GM21576 (cell line): ENCODE measurements around the gene SARS1.

Experiments
- ATAC-seq: cut with Tn5 transposase; IDR thresholded peaks from one replicate; pipeline ENCODE4 v1.9.1; 2021; ENCODE audit warnings: mild to moderate bottlenecking, moderate library complexity; ENCODE audit not compliant: unreplicated experiment

SARS1 gene

DNA sequence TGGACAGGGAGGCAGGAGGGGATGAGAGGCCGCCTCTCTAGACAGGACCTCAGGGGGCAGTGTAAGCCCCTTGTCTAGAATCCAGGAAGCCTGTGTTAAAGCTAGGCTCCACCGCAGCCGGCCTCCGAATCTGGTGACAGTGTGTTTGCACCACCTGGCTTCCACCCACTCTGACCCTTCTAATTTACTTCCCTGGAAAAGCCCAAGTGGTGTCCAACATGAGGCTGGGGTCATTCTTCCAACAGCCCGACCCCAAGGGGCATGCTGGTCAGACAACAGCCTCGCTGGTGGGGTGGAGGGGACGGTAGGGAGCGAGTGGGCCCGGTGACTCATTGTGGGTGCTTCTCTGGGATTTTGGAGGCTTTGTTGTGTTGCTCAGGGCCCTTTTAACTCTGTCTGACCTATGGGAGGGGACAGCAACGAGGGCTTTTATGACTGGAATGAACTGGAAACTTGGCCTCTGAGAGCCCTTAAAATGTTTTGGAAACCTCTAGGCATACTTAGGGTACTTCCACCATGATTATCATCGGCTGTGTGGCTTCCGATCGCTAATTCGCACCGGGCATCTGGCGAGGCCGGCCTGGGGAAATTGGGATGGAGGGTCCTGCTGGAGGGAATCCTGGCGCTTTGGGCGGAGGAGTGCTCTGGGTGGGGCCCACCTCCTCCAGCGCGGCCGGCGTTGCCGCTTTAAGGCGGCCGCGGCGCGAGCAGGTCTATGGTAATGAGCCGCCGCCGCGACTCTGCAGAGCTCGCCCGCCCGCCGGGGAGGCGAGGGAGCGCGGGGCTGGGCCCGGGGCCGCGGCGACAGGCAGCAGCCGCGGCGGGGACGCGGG is 35.3 kb downstream of the SARS1 start, which contains the start of gene CELSR2:
CELSR2 (plus strand) TSS at position 743 of the 833 bp plus-strand sequence. CDS start 541 bp downstream, outside the sequence.
- ATAC-seq = peak; percentile 78

DNA sequence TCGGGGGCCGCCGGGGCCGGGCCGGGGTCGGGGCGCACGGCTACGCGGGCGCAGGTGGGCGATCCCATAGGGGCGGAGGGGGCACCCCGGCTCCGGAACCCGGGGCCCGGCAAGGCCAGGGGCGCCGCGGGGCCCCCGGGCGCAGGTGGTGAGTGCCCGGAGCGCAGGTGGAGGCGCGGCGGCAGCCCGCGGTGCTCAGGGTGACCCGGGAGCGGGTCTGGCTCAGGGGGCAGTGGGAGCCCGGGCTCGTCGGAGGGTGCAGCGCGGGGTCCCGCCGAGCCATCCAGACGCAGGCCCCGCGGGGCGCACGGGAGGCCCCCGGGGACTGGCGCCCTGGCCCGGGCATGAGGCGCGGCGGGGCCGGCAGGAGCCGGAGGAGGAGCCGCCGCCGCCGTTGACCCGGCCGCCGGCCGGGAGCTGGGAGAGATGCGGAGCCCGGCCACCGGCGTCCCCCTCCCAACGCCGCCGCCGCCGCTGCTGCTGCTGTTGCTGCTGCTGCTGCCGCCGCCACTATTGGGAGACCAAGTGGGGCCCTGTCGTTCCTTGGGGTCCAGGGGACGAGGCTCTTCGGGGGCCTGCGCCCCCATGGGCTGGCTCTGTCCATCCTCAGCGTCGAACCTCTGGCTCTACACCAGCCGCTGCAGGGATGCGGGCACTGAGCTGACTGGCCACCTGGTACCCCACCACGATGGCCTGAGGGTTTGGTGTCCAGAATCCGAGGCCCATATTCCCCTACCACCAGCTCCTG is 36.1 kb downstream of the SARS1 start:
- peak; percentile 30 for ATAC-seq

DNA sequence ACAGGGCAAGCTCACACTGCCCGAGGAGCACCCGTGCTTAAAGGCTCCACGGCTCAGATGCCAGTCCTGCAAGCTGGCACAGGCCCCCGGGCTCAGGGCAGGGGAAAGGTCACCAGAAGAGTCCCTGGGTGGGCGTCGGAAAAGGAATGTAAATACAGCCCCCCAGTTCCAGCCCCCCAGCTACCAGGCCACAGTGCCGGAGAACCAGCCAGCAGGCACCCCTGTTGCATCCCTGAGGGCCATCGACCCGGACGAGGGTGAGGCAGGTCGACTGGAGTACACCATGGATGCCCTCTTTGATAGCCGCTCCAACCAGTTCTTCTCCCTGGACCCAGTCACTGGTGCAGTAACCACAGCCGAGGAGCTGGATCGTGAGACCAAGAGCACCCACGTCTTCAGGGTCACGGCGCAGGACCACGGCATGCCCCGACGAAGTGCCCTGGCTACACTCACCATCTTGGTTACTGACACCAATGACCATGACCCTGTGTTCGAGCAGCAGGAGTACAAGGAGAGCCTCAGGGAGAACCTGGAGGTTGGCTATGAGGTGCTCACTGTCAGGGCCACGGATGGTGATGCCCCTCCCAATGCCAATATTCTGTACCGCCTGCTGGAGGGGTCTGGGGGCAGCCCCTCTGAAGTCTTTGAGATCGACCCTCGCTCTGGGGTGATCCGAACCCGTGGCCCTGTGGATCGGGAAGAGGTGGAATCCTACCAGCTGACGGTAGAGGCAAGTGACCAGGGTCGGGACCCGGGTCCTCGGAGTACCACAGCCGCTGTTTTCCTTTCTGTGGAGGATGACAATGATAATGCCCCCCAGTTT is 36.9 kb downstream of the SARS1 start:
- no peak for ATAC-seq

DNA sequence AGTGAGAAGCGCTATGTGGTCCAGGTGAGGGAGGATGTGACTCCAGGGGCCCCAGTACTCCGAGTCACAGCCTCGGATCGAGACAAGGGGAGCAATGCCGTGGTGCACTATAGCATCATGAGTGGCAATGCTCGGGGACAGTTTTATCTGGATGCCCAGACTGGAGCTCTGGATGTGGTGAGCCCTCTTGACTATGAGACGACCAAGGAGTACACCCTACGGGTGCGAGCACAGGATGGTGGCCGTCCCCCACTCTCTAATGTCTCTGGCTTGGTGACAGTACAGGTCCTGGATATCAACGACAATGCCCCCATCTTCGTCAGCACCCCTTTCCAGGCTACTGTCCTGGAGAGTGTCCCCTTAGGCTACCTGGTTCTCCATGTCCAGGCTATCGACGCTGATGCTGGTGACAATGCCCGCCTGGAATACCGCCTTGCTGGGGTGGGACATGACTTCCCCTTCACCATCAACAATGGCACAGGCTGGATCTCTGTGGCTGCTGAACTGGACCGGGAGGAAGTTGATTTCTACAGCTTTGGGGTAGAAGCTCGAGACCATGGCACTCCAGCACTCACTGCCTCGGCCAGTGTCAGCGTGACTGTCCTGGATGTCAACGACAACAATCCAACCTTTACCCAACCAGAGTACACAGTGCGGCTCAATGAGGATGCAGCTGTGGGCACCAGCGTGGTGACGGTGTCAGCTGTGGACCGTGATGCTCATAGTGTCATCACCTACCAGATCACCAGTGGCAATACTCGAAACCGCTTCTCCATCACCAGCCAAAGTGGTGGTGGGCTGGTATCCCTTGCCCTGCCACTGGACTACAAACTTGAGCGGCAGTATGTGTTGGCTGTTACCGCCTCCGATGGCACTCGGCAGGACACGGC is 37.8 kb downstream of the SARS1 start:
- no peak for ATAC-seq

DNA sequence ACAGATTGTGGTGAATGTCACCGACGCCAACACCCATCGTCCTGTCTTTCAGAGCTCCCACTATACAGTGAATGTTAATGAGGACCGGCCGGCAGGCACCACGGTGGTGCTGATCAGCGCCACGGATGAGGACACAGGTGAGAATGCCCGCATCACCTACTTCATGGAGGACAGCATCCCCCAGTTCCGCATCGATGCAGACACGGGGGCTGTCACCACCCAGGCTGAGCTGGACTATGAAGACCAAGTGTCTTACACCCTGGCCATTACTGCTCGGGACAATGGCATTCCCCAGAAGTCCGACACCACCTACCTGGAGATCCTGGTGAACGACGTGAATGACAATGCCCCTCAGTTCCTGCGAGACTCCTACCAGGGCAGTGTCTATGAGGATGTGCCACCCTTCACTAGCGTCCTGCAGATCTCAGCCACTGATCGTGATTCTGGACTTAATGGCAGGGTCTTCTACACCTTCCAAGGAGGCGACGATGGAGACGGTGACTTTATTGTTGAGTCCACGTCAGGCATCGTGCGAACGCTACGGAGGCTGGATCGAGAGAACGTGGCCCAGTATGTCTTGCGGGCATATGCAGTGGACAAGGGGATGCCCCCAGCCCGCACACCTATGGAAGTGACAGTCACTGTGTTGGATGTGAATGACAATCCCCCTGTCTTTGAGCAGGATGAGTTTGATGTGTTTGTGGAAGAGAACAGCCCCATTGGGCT is 38.6 kb downstream of the SARS1 start:
- ATAC-seq = no peak

DNA sequence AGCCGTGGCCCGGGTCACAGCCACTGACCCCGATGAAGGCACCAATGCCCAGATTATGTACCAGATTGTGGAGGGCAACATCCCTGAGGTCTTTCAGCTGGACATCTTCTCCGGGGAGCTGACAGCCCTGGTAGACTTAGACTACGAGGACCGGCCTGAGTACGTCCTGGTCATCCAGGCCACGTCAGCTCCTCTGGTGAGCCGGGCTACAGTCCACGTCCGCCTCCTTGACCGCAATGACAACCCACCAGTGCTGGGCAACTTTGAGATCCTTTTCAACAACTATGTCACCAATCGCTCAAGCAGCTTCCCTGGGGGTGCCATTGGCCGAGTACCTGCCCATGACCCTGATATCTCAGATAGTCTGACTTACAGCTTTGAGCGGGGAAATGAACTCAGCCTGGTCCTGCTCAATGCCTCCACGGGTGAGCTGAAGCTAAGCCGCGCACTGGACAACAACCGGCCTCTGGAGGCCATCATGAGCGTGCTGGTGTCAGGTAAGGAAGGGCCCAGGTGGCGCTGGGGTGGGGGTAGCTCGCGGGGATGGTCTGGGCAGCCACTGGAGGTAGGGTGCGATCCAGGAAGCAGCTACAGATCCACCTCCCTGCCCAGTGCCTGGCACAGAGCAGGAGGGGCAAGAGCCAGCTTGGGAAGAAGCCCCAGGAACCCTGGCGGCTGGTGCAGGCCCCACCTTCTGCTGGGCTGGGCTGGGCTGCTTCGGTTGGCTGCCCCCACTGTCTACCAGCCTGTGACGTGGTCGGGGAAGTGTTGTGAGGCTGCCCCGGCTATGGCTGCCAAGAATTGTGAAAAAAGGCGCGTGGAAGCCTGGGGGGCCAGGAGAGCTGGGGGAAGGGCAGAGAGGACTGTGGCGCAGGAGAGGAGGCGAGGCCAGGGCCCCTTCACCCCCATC is 39.4 kb downstream of the SARS1 start:
- ATAC-seq = no peak

DNA sequence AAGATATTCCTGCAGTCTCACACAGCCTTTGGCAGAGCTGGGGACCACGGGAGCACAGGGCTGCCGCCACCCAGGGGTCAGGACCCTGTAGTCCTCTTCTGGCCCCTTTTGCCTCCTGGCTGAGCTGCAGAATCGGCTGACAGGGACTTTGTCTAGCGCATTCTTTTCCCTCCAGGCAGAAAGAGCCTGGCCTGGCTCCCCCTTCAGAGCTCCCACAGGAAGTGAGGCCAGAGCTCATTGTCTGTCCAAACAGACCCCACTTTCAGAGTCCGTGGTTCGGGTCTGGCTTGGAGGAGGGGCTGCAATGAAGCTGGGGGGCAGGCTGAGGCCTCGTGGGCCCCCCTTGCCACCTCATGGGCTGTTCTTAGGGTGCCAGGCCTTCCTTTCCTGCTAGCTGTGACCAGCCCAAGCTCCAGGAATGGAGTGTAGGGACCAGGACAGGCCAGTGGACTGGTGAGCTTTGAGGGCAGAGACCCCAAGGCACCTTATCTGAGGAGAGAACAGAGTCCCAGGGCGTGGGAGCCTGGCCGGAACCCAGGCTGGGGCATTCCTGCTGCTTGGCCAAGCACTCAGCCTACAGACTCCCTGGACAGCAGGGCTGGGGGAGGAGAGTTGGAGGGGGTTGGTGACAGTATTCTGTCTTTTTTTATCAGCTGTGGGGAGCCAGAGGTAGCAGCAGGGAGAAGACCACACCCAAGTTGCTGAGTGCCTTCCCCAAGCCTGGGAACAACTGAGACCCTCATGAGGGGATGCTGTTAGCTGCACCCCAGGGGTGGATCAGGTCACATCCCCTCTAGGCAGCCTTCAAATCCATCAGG is 40.3 kb downstream of the SARS1 start:
- no peak for ATAC-seq

DNA sequence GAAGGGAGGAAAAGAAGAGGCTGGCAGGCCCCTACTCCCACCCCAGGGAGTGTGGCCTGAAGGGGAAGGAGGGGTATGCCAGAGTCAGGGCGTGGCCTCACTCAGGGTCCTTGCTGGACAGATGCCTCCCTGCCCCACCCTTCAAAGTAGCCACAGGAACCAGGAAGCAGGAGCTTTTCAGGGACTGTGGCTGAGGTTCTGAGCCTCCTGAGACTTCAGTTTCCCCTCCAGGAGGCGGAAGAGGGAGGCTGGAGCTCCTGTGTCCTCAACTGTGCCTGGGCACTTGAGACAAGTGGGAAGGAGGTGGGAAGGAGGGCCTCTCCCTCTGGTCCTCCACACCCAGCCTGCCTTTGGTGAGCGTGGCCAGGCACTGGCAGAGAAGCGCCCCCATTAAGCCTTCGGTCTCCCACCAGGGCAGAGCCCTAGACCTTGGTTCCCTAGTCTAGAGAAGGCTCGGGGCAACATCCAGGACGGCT is 40.9 kb downstream of the SARS1 start:
- no peak for ATAC-seq

DNA sequence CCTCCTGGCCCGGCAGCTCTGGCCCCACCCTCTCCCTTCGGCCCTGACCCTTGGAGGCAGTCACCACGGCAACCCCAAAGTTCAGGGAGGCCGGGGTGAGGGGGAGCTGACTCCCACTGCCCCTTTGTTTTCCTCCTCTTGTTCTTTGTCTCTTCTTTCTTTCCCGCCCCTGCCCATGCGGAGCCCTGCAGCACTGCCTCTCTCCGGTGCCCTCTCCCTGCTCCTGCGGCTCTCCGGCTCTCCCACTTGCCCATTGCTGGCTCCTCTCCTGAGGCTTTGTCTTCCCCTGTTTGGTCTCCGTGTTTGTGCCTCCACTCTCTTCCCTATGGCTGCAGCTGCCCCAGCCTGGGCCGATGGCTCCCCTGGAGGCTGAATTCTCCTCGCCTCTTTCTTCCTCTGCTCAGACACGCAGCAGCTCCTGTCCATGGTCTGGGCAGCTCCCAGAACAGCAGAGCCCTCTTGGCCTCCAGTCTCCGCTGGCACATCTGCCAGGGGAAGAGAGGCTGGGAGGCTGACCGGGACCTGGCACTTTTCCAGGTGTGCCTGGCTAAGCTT is 41.5 kb downstream of the SARS1 start:
- ATAC-seq = no peak

DNA sequence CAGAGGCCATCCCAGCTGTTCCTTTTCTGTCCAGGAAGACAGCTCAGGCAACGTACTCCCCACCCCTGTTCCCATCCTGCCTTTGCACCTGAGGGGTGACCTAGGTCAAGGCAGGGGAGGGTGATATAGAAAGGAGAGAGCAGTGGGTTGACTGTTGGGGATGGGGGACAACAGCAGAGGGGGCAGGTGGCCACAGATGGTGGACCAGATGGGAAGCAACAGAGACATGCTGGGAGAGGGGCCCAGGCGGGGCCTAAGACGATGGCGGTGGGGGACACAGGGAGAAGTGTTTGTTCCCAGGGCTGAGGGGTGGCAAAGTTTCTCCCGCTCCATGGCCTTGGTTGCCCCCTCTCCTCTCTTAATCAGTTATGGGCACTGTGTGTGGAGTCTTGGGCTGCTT is 42.0 kb downstream of the SARS1 start:
- no peak for ATAC-seq

DNA sequence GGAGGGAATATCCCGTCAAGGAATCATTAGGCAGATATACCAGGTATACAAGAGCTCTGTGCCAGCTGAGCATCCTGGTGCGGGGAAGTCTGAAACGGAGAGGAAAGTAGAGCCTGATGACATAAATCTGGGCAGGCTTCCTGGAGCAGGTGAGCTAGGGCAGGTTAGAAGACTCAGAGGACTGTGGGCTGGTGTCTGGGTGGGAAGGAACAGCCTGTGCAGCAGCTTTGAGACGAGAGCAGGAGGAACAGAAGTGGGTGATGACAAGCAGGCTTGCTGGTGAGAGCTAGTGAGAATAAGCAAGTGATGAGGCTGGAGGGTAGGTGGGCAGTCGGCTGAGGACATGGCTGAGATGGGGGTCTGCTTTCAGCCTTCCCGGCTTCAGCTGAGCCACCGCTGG is 42.4 kb downstream of the SARS1 start:
- ATAC-seq = no peak

DNA sequence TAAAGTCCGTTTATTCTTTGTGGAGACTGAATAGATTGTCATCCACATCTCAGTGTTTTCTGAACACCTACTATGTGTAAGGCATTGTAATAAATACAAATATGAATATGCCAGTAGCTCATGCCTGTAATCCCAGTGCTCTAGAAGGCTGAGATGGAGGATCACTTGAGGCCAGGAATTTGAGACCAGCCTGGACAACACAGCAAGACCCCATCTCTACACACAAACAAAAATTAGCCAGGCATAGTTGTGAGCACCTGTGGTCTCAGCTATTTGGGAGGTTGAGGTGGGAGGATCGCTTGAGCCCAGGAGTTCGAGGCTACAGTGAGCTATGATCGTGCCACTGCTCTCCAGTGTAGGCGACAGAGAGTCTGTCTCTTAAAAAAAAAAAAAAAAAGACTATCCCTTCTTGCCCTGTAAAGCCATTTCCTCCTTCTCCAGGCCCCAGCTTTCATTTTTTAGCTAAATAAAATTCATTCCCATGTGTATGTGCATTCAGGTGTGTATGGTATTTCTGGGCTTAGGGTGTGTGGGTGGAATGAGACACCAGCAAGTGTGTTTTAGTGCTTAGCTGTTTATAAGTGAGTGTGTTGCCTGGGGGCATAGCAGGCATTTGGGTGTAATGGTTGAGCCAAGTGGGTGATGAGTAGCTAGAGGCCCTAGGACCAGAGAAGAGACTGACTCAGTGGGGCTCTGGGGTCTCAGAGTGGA is 43.4 kb downstream of the SARS1 start:
- no peak for ATAC-seq

DNA sequence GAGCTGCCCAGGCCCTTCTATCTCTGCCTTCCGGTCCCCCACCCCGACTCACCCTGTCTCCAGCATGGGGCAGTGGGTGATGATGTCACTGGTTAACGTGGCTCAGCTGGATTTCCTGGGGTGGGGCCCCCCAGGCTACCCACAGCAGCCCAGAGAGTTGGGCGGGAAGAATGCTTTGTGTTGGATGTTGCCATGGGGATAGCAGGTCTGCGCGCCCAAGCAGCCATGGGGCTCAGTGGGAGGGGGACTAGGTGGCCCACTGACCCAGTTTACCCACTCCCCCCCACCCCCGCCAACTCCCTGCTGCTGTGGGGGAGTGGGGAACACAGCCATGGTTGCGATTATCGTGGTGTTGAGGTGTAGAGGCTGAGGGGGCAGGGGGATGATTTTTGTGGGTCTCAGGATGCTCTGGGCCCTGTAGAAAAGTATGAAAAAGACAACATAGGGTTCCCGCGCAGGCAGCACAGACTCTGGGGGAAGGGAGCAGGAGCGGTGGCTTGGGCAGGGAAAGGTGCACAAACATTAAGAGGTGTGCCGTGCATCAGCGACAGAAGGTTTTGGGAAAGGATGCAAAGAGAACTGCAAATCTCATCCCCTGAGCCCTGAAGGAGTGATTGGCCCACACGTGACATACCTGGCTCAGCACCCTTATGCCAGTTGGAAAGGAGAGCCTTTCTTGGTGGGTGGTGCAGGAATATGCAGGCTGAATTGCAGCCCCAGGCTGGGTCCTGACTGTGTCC is 44.1 kb downstream of the SARS1 start:
- no peak for ATAC-seq

DNA sequence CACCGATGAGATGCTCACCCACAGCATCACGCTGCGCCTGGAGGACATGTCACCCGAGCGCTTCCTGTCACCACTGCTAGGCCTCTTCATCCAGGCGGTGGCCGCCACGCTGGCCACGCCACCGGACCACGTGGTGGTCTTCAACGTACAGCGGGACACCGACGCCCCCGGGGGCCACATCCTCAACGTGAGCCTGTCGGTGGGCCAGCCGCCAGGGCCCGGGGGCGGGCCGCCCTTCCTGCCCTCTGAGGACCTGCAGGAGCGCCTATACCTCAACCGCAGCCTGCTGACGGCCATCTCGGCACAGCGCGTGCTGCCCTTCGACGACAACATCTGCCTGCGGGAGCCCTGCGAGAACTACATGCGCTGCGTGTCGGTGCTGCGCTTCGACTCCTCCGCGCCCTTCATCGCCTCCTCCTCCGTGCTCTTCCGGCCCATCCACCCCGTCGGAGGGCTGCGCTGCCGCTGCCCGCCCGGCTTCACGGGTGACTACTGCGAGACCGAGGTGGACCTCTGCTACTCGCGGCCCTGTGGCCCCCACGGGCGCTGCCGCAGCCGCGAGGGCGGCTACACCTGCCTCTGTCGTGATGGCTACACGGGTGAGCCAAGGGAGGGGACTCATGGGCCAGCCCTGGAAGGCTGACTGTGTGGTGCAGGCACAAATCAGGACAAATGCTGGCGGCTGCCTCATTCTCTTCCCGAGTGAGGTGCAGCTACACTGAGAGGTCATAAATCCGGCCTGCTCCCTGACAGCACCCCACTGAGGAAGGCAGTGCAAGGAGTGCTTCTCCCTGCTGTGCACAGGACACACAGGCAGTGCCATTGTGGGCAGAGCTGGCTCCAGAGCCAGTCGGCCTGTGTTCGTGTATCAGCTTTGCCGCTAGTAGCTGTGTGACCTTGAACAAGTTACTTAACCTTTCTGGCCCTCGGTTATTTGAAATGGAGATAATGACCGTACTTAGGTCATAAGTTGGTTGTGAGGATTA is 45.1 kb downstream of the SARS1 start:
- ATAC-seq = no peak
